Dendritic cell treated with granulocyte-macrophage colony-stimulating factor and Interleukin-4, amounts not matched to agents 40 ng/mL and 50 ng/mL, for 4 days (primary cell): Measurements from ENCODE around the gene SSBP4.
A peak's percentile ranks its signal among the peaks of the same experiment; 100 is the strongest.

Experiments used
- H3K27ac Mint-ChIP-seq: one replicate; pipeline ENCODE4 v1.8.0; 2022; ENCODE audit warnings: mild to moderate bottlenecking, mixed read lengths
- H3K27me3 Mint-ChIP-seq: one replicate; pipeline ENCODE4 v1.8.0; 2022; ENCODE audit warnings: mild to moderate bottlenecking, mixed read lengths
- H3K36me3 Mint-ChIP-seq: one replicate; pipeline ENCODE4 v1.8.0; 2022; ENCODE audit warnings: low read depth, mixed read lengths
- H3K4me1 Mint-ChIP-seq: one replicate; pipeline ENCODE4 v1.8.0; 2022; ENCODE audit warnings: low read depth, mixed read lengths
- H3K4me3 Mint-ChIP-seq: one replicate; pipeline ENCODE4 v1.8.0; 2022; ENCODE audit warnings: mild to moderate bottlenecking, moderate library complexity, mixed read lengths
- H3K9me3 Mint-ChIP-seq: one replicate; pipeline ENCODE4 v1.8.0; 2022; ENCODE audit warnings: mixed read lengths
- intact Hi-C: fragments of 100-400 bp; cut with micrococcal nuclease; formaldehyde crosslinking; loops from one replicate; pipeline ENCODE4 v1.15.0; 2022

SSBP4 gene

DNA sequence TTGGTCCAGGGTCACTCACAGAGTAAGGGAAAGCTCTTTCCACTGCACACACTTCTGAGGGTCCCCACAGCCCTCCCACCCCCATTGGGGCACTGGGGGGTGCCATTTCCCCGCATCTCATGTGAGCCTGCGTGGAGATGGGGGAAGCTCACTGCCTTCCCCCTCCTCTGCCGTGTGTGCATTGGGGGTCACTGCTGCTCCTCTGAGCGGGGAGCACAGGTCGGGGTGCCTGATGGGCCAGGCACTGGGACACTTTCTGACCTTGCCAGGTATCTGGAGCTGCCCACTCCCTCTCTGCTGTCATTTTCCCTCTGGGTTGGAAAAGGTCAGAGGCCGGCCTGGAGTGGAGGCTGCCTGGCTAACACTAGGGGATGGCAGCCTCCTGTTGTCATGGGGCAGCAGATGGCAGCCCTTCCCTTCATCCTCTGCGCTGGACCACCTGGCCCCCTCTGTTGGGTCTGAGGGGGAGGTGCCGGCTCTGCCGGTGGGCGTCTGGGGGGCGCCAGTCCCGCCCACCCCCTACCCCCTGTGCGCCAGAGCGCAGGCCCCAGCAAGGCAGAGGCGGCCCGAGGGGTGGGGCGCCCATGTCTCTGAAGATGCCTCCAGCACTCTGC is 9.1 kb downstream of the SSBP4 start:
- intact Hi-C loops = no loop called here
- Mint-ChIP-seq H3K4me3 (no peak overlapping the region), H3K36me3 (peaks cover 68% of the 10 kb centered on the region), H3K4me1 (peaks cover 65% of the 10 kb centered on the region), H3K27ac (peak overlapping the region; percentile 37), H3K27me3 (peaks cover 9% of the 10 kb centered on the region), H3K9me3 (no peaks in the 10 kb centered on the region)

- H3K27ac Mint-ChIP-seq = peak overlapping the region; percentile 58
- peaks cover 10% of the 10 kb centered on the region for H3K27me3 Mint-ChIP-seq
- H3K9me3 Mint-ChIP-seq = no peaks in the 10 kb centered on the region
- peak overlapping the region; percentile 39 for H3K4me3 Mint-ChIP-seq
- peaks cover 60% of the 10 kb centered on the region for H3K4me1 Mint-ChIP-seq
- intact Hi-C loops = no loop called here
- H3K36me3 Mint-ChIP-seq = peaks cover 63% of the 10 kb centered on the region
Measured at GRCh38 chr19:18428787-18429674, 9.8 kb downstream of the SSBP4 start.

GRCh38 chr19:18429717-18430416 is 10.7 kb downstream of the SSBP4 start:
- H3K9me3 Mint-ChIP-seq = no peaks in the 10 kb centered on the region
- H3K4me1 Mint-ChIP-seq = peaks cover 60% of the 10 kb centered on the region
- intact Hi-C loops = no loop called here
- H3K27ac Mint-ChIP-seq = peak overlapping the region; percentile 58
- H3K27me3 Mint-ChIP-seq = peaks cover 17% of the 10 kb centered on the region
- H3K4me3 Mint-ChIP-seq = no peak overlapping the region
- peaks cover 69% of the 10 kb centered on the region for H3K36me3 Mint-ChIP-seq

GRCh38 chr19:18430417-18431144 is 11.4 kb downstream of the SSBP4 start:
- H3K4me1 Mint-ChIP-seq = peaks cover 60% of the 10 kb centered on the region
- peaks cover 74% of the 10 kb centered on the region for H3K36me3 Mint-ChIP-seq
- no peak overlapping the region for H3K4me3 Mint-ChIP-seq
- H3K9me3 Mint-ChIP-seq = no peaks in the 10 kb centered on the region
- intact Hi-C loops = no loop called here
- H3K27ac Mint-ChIP-seq = no peak overlapping the region
- H3K27me3 Mint-ChIP-seq = peaks cover 17% of the 10 kb centered on the region

- Mint-ChIP-seq H3K4me3 (no peak overlapping the region), H3K36me3 (peaks cover 77% of the 10 kb centered on the region), H3K27ac (no peak overlapping the region), H3K27me3 (peaks cover 23% of the 10 kb centered on the region), H3K4me1 (peaks cover 60% of the 10 kb centered on the region), H3K9me3 (no peaks in the 10 kb centered on the region)
- intact Hi-C loops = no loop called here
Measured at GRCh38 chr19:18431351-18432197, 12.4 kb downstream of the SSBP4 start.

DNA sequence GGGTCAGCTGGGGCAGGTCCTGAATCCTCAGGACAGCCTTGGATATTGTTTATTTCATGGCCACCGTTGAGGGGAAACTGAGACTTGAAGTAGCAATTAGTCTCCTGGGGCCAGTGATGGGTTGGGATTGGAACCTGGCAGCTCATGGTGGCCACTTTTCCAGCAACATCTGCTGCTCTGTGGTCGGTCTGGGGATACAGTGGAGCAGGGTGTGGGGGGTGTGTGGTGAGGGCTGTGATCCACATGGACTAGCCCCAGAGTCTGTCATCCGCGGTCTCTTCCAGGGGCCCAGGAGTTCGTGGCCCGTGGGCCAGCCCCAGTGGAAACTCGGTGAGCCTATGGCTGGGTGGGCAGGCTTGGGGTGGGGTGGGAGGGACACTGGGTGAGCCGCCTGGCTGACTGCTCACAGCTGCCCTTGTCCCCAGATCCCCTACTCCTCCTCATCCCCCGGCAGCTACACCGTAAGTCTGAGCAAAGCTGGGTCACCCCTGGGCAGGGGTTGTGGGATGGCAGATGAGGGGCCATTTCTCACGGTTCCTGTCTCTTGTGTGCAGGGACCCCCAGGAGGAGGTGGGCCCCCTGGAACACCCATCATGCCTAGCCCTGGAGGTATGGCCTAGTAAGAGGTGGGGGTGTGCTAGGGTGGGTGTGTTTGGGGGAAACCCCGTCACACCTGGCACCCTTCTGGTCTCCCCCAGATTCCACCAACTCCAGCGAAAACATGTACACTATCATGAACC is 13.2 kb downstream of the SSBP4 start:
- H3K27me3 Mint-ChIP-seq = peaks cover 27% of the 10 kb centered on the region
- H3K36me3 Mint-ChIP-seq = peaks cover 69% of the 10 kb centered on the region
- H3K9me3 Mint-ChIP-seq = no peaks in the 10 kb centered on the region
- H3K4me3 Mint-ChIP-seq = peak overlapping the region; percentile 37
- H3K27ac Mint-ChIP-seq = no peak overlapping the region
- H3K4me1 Mint-ChIP-seq = peaks cover 62% of the 10 kb centered on the region
- intact Hi-C loops = no loop called here

DNA sequence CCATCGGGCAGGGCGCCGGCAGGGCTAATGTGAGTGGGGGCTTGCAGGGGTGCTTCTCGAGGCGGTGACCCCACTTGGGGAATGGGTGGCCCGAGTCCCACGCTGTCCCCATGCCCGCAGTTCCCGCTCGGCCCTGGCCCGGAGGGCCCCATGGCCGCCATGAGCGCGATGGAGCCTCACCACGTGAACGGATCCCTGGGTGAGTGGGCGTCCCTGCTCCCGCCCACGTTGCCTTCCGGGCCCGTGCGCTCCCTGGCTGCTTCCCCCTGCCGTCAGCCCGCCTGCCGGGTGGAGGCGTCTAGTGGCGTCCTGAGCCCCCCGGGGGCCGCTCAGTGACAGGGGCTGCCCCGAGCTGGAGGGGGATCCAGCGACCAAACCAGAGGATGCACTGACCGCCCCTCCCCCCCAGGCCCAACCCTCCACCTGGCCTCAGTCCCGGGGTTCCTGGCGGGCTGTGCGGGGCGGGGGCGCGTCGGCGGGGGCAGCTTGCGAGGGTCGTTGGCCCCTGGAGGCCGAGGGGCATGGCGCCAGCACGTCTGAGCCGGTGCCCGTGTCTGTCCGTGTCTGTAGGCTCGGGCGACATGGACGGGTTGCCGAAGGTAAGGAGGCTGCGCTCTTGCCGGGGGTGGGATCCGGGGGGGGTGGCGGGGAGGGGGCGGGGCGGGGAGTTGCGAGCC is 14.0 kb downstream of the SSBP4 start:
- intact Hi-C loops = no loop called here
- Mint-ChIP-seq H3K4me1 (peaks cover 60% of the 10 kb centered on the region), H3K36me3 (peaks cover 62% of the 10 kb centered on the region), H3K27me3 (peaks cover 33% of the 10 kb centered on the region), H3K27ac (no peak overlapping the region), H3K9me3 (no peaks in the 10 kb centered on the region), H3K4me3 (peak overlapping the region; percentile 37)

GRCh38 chr19:18433735-18434398 is 14.7 kb downstream of the SSBP4 start:
- H3K9me3 Mint-ChIP-seq = no peaks in the 10 kb centered on the region
- intact Hi-C loops = no loop called here
- H3K27me3 Mint-ChIP-seq = peaks cover 40% of the 10 kb centered on the region
- H3K4me3 Mint-ChIP-seq = peak overlapping the region; percentile 65
- H3K36me3 Mint-ChIP-seq = peaks cover 58% of the 10 kb centered on the region
- peak overlapping the region; percentile 70 for H3K27ac Mint-ChIP-seq
- H3K4me1 Mint-ChIP-seq = peaks cover 62% of the 10 kb centered on the region

GRCh38 chr19:18434411-18435175 is 15.4 kb downstream of the SSBP4 start:
- peak overlapping the region; percentile 65 for H3K4me3 Mint-ChIP-seq
- H3K36me3 Mint-ChIP-seq = peaks cover 58% of the 10 kb centered on the region
- peaks cover 47% of the 10 kb centered on the region for H3K27me3 Mint-ChIP-seq
- H3K27ac Mint-ChIP-seq = peak overlapping the region; percentile 70
- H3K9me3 Mint-ChIP-seq = no peaks in the 10 kb centered on the region
- intact Hi-C loops = no loop called here
- peaks cover 64% of the 10 kb centered on the region for H3K4me1 Mint-ChIP-seq

DNA sequence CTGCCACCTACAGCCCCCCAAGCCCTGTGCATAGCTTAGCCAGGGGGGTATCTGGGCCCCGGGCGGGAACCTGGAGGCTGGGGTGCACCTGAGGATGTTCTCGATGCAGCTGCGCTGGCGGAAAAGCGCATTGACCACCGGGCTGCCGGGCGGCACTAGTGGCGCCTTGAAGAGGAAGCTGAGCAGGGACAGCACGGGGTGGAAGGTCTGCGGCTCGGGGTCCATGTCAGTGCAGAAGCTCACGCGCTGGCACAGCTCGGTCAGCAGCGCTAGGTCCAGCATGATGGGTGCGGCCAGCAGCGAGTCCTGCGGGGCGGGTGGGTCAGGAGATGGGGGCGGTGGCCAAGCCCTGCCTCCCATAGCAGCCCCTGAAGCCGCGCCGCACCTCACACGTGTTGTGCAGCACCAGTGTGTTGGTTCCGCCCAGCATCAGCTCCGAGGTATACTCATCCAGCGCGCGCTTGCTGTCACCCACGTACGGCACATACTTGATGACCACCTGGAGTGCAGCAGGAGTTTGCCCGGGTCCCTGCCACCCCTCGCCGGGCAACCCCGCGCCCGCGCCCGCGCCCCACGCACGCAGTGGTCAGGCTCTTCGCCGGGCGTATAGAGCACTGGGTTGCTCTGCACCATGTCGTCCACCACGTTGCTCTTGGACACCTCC is 16.1 kb downstream of the SSBP4 start:
- Mint-ChIP-seq H3K27ac (peak overlapping the region; percentile 70), H3K9me3 (no peaks in the 10 kb centered on the region), H3K4me3 (no peak overlapping the region), H3K36me3 (peaks cover 55% of the 10 kb centered on the region), H3K4me1 (peaks cover 64% of the 10 kb centered on the region), H3K27me3 (peaks cover 53% of the 10 kb centered on the region)
- intact Hi-C loops = no loop called here
